GM21576 (cell line): Measurements from ENCODE around the gene GTF2IRD1.
A peak's percentile ranks its signal among the peaks of the same experiment; 100 is the strongest.
"Not testable (repeated sequence)": the region's sequence is repeated elsewhere in the genome, so short reads cannot be mapped to it uniquely, and the experiment has no call there.

ENCODE experiments used
- ATAC-seq: cut with Tn5 transposase; IDR thresholded peaks from one replicate; pipeline ENCODE4 v1.9.1; 2021; ENCODE audit warnings: mild to moderate bottlenecking, moderate library complexity; ENCODE audit not compliant: unreplicated experiment

The GTF2IRD1 gene

DNA sequence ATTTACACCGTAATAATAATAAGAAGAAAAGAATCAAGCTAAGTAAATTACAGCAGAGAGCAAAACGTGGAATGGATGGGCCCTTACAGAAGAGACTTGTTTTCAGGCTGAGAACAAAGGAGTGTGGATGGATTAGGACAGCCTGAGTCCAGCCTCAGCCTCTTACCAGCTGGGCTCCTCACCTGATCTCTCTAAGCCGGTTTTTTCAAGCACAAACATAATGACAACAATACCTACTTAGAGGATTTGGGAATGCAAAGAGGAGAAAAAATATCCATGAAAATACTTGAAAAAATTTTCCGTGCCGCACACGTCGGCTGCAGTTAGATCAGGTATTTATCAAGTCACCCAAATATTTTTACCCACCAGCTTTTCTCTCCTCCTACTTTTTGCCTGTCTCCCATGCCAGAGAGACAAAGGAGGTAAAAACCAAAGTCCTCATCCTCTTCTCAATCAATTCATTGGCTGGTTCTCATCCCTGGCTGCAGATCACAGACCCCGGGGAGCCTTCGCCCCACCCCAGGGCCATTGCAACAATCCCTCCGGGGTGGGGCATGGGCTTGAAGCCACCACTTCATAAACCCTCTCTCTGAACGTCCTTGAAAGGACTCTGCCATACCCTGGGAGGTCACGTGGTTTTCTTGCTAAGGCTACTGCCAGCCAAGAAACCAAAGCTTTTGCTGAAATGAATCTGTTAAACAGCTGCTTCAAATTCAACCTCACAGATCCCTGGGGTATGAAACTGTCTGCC is 174.1 kb downstream of the GTF2IRD1 start:
- no peak for ATAC-seq

DNA sequence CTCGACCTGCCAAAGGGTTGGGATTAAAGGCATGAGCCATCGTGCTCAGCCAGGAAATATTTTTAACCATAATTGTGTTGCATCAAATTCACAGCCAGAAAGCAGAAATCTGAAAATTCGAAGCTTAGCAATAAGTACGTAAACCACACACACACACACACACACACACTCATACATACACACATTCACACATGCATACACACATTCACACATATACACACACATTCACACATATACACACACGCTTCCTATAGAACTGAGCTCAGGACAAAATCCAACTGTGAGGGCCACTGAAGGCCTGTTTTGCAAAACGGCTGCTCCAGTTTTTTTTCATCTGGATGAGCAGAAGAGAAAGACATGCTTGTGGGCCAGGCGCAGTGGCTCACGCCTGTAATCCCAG is 178.8 kb downstream of the GTF2IRD1 start:
- ATAC-seq: no peak

DNA sequence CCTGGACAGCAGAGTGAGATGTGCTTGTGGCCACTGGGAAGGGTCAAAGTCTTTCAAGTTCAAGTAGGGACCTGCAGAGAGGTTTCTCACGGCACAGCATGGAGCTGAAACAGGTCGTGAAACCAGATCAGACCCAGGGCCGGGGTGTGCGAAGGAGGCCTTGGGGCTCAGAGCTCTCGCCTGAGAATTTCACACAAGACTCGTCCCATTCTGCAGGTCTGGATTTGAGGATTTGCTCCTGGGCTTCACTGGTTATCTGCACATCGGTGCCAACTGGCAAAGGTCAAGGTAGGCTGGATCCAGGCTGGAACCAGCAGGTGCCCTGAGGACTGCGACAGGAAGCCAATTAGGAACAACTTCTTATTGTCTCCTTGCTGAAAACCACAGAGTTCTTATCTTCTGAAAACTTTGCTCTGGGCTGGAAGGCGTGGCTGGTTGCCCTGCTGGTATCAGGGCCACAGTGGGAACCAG is 179.8 kb downstream of the GTF2IRD1 start:
- ATAC-seq: no peak

DNA sequence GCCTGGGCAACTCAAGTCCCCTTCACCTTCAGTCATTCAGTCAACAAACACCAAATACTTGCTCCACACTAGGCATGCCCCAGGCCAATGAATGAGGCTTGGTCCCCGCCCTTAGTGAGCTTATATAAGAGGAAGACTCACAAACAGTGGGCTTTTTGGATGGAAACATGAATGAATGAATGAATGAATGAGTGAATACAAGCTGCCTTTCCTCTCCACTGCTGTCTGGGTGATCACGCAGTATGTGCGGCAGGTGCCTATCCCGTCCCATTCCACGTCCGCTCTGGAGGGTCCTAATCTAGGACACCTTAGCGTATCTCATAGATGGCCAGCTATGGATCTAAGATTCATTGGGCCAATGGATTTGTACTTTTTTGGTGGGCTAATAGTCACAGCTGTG is 184.0 kb downstream of the GTF2IRD1 start:
- ATAC-seq: no peak

DNA sequence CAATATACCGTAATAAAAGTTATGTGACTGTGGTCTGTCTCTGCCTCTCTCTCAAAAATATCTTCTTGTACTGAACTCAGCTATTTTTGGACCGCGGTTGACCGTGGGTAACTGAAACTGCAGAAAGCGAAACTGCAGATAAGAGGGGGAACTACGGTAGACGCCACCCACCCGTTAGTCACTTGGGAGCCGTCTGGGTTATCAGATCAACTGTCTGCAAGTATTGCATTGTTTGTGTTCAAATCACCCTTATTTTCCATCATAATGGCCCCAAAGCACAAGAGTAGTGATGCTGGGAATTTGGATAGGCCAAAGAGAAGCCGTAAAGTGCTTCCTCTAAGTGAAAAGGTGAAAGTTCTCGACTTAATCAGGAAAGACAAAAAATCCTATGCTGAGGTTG is 196.3 kb downstream of the GTF2IRD1 start:
- ATAC-seq: peak; percentile 73

DNA sequence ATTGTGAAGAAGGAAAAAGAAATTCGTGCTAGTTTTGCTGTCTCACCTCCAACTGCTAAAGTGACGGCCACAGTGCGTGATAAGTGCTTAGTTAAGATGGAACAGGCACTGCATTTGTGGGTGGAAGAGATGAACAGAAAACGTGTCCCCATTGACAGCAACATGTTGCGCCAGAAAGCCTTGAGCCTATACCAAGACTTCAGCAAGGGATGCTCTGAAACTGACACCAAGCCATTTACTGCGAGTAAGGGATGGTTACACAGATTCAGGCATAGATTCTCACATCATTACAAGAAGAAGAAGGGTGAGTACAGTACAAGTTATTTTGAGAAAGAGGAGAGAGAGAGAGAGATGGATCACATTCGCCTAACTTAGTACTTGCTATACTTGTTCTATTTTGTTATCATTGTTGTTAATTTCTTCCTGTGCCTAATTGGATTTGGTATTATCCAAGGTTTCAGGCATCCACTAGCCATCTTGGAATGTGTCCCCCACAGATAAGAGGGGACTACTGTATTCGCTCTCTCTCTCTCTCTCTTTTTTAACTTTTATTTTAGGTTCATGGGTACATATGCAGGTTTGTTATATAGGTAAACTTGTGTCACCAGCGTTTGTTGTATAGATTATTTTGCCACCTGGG is 196.9 kb downstream of the GTF2IRD1 start:
- peak; percentile 54 for ATAC-seq

DNA sequence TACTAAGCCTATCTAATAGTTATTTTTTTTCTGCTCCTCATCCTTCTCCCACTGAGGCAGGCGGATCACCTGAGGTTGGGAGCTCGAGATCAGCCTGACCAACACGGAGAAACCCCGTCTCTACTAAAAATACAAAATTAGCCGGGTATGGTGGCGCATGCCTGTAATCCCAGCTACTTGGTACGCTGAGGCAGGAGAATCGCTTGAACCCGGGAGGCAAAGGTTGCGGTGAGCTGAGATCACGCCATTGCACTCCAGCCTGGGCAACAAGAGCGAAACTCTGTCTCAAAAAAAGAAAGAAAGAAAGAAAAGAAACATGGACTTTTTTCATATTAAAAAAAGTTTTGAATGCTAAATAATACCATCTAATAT is 197.4 kb downstream of the GTF2IRD1 start:
- not testable (repeated sequence) for ATAC-seq
